RWPE2 (cell line): ENCODE data around the gene TOE1.

Source experiments
- ATAC-seq: fragments of 200-7000 bp; cut with Tn5 transposase; 3 replicates; pipeline ENCODE4 v1.9.1; 2021; ENCODE audit warnings: low read depth
- DNase-seq: peaks from one replicate; pipeline ENCODE4 v3.0.0-alpha.2; 2020; ENCODE audit warnings: low spot score
- H3K27ac ChIP-seq: fragments of 450-650 bp; 2 replicates; pipeline ENCODE4 v1.5.1; 2017; ENCODE audit warnings: mild to moderate bottlenecking; ENCODE audit not compliant: poor library complexity, severe bottlenecking
- H3K27me3 ChIP-seq: fragments of 250-450 bp; sonication (Bioruptor Pico); 2 replicates; pipeline ENCODE4 v1.5.1; 2021; ENCODE audit warnings: mild to moderate bottlenecking, moderate library complexity; ENCODE audit not compliant: insufficient read depth, poor library complexity, severe bottlenecking
- H3K36me3 ChIP-seq: fragments of 250-450 bp; sonication (Bioruptor Pico); 2 replicates; pipeline ENCODE4 v1.5.1; 2020; ENCODE audit warnings: low read depth, mild to moderate bottlenecking, moderate library complexity
- H3K4me1 ChIP-seq: fragments of 250-450 bp; sonication (Bioruptor Pico); 2 replicates; pipeline ENCODE4 v1.5.1; 2021; ENCODE audit warnings: mild to moderate bottlenecking, moderate library complexity; ENCODE audit not compliant: insufficient read depth, poor library complexity, severe bottlenecking
- H3K4me3 ChIP-seq: fragments of 250-450 bp; sonication (Bioruptor Pico); 2 replicates; pipeline ENCODE4 v1.5.1; 2021; ENCODE audit warnings: mild to moderate bottlenecking, moderate library complexity; ENCODE audit not compliant: severe bottlenecking
- H3K9me3 ChIP-seq: fragments of 250-450 bp; sonication (Bioruptor Pico); 2 replicates; pipeline ENCODE4 v1.5.1; 2021; ENCODE audit warnings: mild to moderate bottlenecking, moderate library complexity; ENCODE audit not compliant: severe bottlenecking
- CTCF ChIP-seq: fragments of 450-650 bp; IDR thresholded peaks from one replicate; pipeline ENCODE4 v1.5.1; 2017; ENCODE audit warnings: mild to moderate bottlenecking, moderate library complexity; ENCODE audit not compliant: poor library complexity, severe bottlenecking

The TOE1 gene

DNA sequence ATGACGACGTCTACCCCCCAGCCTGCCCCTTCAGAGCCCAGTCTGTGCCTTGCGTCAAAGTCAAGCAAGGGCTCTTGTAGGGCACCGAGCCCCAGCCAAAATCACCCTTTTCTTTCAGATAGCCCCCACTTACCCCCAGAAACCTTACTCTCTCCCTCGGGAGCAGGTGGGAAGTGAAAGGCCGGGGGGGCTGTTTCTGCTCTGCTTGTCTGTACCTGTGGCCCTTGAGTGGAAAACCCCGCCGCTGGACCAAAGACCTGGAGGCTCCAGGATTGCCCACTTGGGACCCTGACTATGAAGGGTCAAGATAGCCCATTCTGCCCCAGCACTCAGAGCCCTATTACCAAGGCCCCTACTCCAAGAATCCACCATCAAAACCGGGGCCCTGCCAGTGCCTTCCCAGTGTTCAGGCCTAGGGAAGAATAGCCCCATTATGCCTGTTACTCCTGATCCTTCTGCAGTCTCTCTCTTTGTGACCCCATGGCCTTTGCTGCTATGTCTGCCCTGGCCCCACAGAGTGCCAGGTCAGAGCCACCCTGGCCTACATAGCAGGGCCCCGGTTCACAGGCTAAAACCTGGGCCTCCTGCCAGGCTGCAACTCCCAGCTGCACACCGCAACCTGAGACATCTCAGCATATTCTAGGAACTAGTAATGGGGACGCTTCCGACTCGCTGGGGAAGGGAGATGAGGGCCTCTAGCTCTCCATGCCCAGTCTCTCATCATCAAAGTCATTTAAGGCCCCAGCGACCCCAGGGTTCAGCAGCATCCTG is 35.5 kb upstream of the TOE1 start:
- peak overlapping the region; percentile 41 for H3K27ac ChIP-seq
- ATAC-seq, result no peak; the same call in 2 of the 3 replicates
- H3K27me3 ChIP-seq, result no peaks in the 10 kb centered on the region
- TF ChIP-seq CTCF, result peak; percentile 36
- peaks cover 8% of the 10 kb centered on the region for H3K4me1 ChIP-seq
- H3K9me3 ChIP-seq, result no peaks in the 10 kb centered on the region
- peak overlapping the region; percentile 60 for H3K4me3 ChIP-seq
- DNase-seq, result no peak
- no peaks in the 10 kb centered on the region for H3K36me3 ChIP-seq

- Histone ChIP-seq H3K36me3 (no peaks in the 10 kb centered on the region), H3K4me3 (no peak overlapping the region), H3K4me1 (peaks cover 8% of the 10 kb centered on the region), H3K27ac (no peak overlapping the region), H3K9me3 (no peaks in the 10 kb centered on the region), H3K27me3 (no peaks in the 10 kb centered on the region)
- DNase-seq (no peak), ATAC-seq (no peak)
- TF ChIP-seq CTCF, result no peak
Observed at GRCh38 chr1:45305231-45305630, 34.7 kb upstream of the TOE1 start.

DNA sequence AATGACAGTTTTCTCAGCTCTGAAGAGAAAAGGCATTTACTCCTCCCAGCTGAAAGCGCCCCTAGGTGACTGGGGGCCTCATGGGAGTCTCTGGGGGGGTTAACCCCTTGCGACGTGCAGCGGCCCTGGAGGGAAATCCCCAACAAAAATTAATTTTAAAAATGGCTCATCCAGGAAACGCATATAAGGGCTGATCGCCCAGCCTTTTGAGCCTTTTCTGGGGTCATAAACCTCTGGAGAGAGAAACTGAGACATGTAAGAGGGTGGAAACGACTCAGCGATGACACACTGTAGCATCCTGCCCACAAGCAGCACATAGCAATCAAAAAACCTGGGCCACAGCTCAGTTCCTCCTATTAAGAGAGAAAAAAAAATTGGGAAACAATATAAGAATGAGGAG is 33.7 kb upstream of the TOE1 start:
- no peak for ATAC-seq
- Histone ChIP-seq H3K4me3 (no peak overlapping the region), H3K9me3 (no peaks in the 10 kb centered on the region), H3K27ac (no peak overlapping the region), H3K4me1 (peaks cover 8% of the 10 kb centered on the region), H3K36me3 (no peaks in the 10 kb centered on the region), H3K27me3 (no peaks in the 10 kb centered on the region)
- no peak for TF ChIP-seq CTCF
- DNase-seq, result no peak

DNA sequence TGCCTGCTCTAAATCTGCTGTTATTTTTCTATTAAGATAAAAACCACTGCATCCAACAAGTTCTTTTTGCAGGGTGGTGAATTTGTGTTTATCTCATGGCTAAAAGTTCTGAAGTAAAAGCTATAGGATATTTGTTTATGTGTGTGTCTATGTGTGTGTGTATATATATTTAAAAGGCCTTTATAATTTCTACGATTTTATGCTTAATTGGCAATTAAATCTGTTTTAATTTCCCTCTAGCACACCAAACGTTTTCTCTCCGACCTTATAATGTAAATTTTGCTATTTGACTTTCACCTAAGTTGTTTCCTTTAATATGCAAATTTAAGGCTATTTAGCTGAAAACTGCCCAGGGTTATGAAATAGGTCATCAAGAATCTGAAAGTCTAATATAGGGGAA is 33.1 kb upstream of the TOE1 start:
- DNase-seq, result no peak
- Histone ChIP-seq H3K9me3 (no peaks in the 10 kb centered on the region), H3K27me3 (no peaks in the 10 kb centered on the region), H3K4me1 (peaks cover 8% of the 10 kb centered on the region), H3K27ac (no peak overlapping the region), H3K4me3 (no peak overlapping the region), H3K36me3 (no peaks in the 10 kb centered on the region)
- TF ChIP-seq CTCF, result no peak
- no peak for ATAC-seq

DNA sequence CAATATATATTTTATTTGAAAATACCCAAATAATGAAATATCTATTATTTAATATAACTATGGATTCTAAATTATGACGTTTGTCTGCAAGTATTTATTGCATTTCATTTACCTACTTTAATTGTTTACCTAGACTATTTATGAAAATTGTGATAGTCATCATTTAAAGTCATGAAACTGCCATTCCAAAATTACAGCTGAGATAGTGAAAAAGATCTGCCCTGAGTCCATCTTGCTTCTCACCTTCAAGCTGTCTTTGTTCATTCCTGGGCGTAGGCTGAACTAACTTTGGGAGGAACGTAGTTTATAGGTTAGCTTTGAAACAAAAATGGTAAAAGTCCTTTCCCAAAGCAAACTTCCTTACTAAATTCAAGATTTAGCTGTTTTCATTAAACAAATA is 25.7 kb upstream of the TOE1 start:
- Histone ChIP-seq H3K27me3 (no peaks in the 10 kb centered on the region), H3K4me3 (no peak overlapping the region), H3K4me1 (no peaks in the 10 kb centered on the region), H3K36me3 (no peaks in the 10 kb centered on the region), H3K9me3 (no peaks in the 10 kb centered on the region), H3K27ac (no peak overlapping the region)
- ATAC-seq (no peak), DNase-seq (no peak)
- TF ChIP-seq CTCF, result no peak
